GM12864 (cell line): ENCODE data around the gene ISLR.

ENCODE experiments used
- DNase-seq: peaks from one replicate; pipeline ENCODE4 v3.0.0-alpha.2; 2011; ENCODE audit warnings: low read depth
- H3K4me3 ChIP-seq: 2 replicates; pipeline ENCODE4 v1.5.1; 2011; ENCODE audit warnings: mild to moderate bottlenecking, low read depth, low read length, control low read depth
- CTCF ChIP-seq: IDR thresholded peaks from 2 replicates; pipeline ENCODE4 v1.5.1; 2011; ENCODE audit warnings: low read depth, mild to moderate bottlenecking, moderate library complexity, low read length, control low read depth, inconsistent platforms; ENCODE audit errors: missing control alignments

ISLR gene

GRCh38 chr15:74138642-74139041 lies 34.9 kb upstream of the ISLR start:
- H3K4me3 ChIP-seq = no peak overlapping the region
- DNase-seq = no peak
- TF ChIP-seq CTCF = no peak

- DNase-seq = no peak
- H3K4me3 ChIP-seq = no peak overlapping the region
- TF ChIP-seq CTCF = no peak
Observed at GRCh38 chr15:74141591-74141990, 31.9 kb upstream of the ISLR start.

GRCh38 chr15:74144153-74144775 lies 29.2 kb upstream of the ISLR start:
- DNase-seq = no peak
- TF ChIP-seq CTCF = peak; percentile 45
- no peak overlapping the region for H3K4me3 ChIP-seq

- no peak for TF ChIP-seq CTCF
- H3K4me3 ChIP-seq = no peak overlapping the region
- DNase-seq = no peak
Observed at GRCh38 chr15:74146277-74146800, 27.2 kb upstream of the ISLR start.

GRCh38 chr15:74147051-74147450 lies 26.5 kb upstream of the ISLR start:
- H3K4me3 ChIP-seq = no peak overlapping the region
- no peak for DNase-seq
- TF ChIP-seq CTCF = no peak

GRCh38 chr15:74155766-74156417 lies 17.6 kb upstream of the ISLR start:
- no peak overlapping the region for H3K4me3 ChIP-seq
- DNase-seq = no peak
- no peak for TF ChIP-seq CTCF
